ENCODE data around the gene IL22RA2. TPM values are rescaled to one million over a fixed set of nuclear protein-coding genes. Genes with fewer than 3 reads are reported as not detected.

The IL22RA2 gene
- total RNA-seq, 1 experiment from 2014 or later: not detected

Other genes with a start within 250 kb of the IL22RA2 start
- gene IL20RA, start 128.7 kb downstream of the IL22RA2 start, total RNA-seq (2014; rRNA removed; shearing (Covaris generic); ENCODE audit: low replicate concordance): not detected in 2 replicates
- gene IFNGR1, start 45.7 kb upstream of the IL22RA2 start, total RNA-seq (2014; rRNA removed; shearing (Covaris generic); ENCODE audit: low replicate concordance): 36.0 and 76.9 TPM in 2 replicates

Measured in Karpas-422 (cell line).